Measurements from ENCODE around the gene CPNE1. TPM values are rescaled to one million over a fixed set of nuclear protein-coding genes. Genes with fewer than 3 reads are reported as not detected.

Gene CPNE1
- total and polyA plus RNA-seq, 10 of the 15 experiments (the other 5 are each of a cell fraction or from before 2014, with no cell fraction given): 84.9 to 209 (median 146) TPM

DNA sequence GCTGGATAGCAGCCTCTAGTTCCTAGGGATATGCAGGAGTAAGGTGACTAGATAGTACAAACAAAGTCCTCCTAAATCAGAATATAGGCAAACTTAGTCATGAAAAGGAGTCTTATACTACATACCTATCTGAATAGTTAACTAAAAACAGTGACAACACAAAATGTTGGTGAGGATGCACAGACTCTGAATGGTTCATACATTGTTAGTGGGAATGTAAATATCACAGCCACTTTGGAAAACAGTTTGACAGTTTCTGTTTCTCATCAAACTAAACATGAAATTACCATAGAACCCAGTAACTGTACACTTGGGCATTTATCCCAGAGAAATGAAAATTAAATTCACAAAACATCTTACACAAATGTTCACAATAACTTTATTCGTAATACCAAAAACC, 17.3 kb upstream of the CPNE1 start:
- TF ChIP-seq HDGF (IDR thresholded peaks at IDR 0.05) (no peak), MEF2A (IDR thresholded peaks at IDR 0.05; ENCODE audit: insufficient read depth, low read depth, low read length) (no peak), ZZZ3 (IDR thresholded peaks at IDR 0.05; ENCODE audit: control insufficient read depth, insufficient read length, low read depth) (no peak), NR2C2 (IDR thresholded peaks at IDR 0.05; ENCODE audit: borderline replicate concordance, control insufficient read depth, insufficient read length, low read depth) (no peak), FOXM1 (IDR thresholded peaks at IDR 0.05; ENCODE audit: low read depth, low read length) (no peak), NR2C1 (IDR thresholded peaks at IDR 0.05) (no peak), ELK1 (IDR thresholded peaks at IDR 0.05; ENCODE audit: low read depth, low read length) (no peak), BRCA1 (IDR thresholded peaks at IDR 0.05; ENCODE audit: low read depth, low read length) (no peak), TBL1XR1 (IDR thresholded peaks at IDR 0.05; ENCODE audit: low read depth, low read length) (no peak), ZBTB40 (IDR thresholded peaks at IDR 0.05; ENCODE audit: borderline replicate concordance) (no peak)
- TF ChIP-seq, protein P1, sequence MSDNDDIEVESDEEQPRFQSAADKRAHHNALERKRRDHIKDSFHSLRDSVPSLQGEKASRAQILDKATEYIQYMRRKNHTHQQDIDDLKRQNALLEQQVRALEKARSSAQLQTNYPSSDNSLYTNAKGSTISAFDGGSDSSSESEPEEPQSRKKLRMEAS (IDR thresholded peaks at IDR 0.05; ENCODE audit: low read depth, low read length): no peak
- Histone ChIP-seq H3K4me3 (no peak overlapping the region), H4K20me1 (ENCODE audit: control insufficient read depth, insufficient read depth) (no peaks in the 10 kb centered on the region), H2AFZ (ENCODE audit: control insufficient read depth, low read depth, low read length) (no peak overlapping the region), H3K36me3 (ENCODE audit: control insufficient read depth in 2 of 2, insufficient read depth in 2 of 2, low read length in 1 of 2) (peaks cover 0 to 2% of the 10 kb centered on the region in 2 experiments; a peak in 3 of 4 replicates), H3K9ac (ENCODE audit: control insufficient read depth, insufficient read depth, low read length) (no peak overlapping the region), H3K79me2 (ENCODE audit: control insufficient read depth, insufficient read depth, low read length) (no peaks in the 10 kb centered on the region), H3K27ac (ENCODE audit: control insufficient read depth, insufficient read depth) (no peak overlapping the region), H3K9me3 (replicated peaks; ENCODE audit: control insufficient read depth, insufficient read depth, low read length) (no peaks in the 10 kb centered on the region), H3K4me2 (ENCODE audit: control insufficient read depth, insufficient read depth) (no peak overlapping the region), H3K27me3 (replicated peaks in 1 of 2; ENCODE audit: control insufficient read depth in 2 of 2, insufficient read depth in 2 of 2, low read length in 1 of 2) (no peaks in the 10 kb centered on the region), H3K4me1 (ENCODE audit: control insufficient read depth, insufficient read depth, low read length) (no peaks in the 10 kb centered on the region)
- no TSS peak for BruUV-seq (replicated peaks)
- WGBS (ENCODE audit: insufficient coverage, insufficient replicate concordance, low lambda C conversion rate, missing lambda C conversion rate): 91% methylated on average over 1 of the region's 1 CpG
- no peak for DNase-seq (ENCODE audit: low read depth, low spot score)
- intact Hi-C loops (cut with micrococcal nuclease; ENCODE audit: unreplicated experiment): no loop called here
- ChIA-PET RAD21 (ENCODE audit: unreplicated experiment) (no interaction called here), SMC1A (ENCODE audit: uncharacterized antibody, unreplicated experiment) (no interaction called here), POLR2A (no interaction called here), CTCF (no interaction called here)
- ATAC-seq: no peak
- in situ Hi-C loops (cut with MboI): no loop called here
- FAIRE-seq: no peak

Measured in GM12878 (cell line).